SH-SY5Y (cell line): ENCODE results near the gene EDEM1.

Experiments
- GATA2 ChIP-seq: IDR thresholded peaks from 2 replicates; pipeline ENCODE4 v1.6.1; 2011; ENCODE audit warnings: mild to moderate bottlenecking, low read depth, low read length
- GATA3 ChIP-seq: IDR thresholded peaks from 2 replicates; pipeline ENCODE4 v1.6.1; 2011; ENCODE audit warnings: low read depth, mild to moderate bottlenecking, low read length, moderate library complexity

DNA sequence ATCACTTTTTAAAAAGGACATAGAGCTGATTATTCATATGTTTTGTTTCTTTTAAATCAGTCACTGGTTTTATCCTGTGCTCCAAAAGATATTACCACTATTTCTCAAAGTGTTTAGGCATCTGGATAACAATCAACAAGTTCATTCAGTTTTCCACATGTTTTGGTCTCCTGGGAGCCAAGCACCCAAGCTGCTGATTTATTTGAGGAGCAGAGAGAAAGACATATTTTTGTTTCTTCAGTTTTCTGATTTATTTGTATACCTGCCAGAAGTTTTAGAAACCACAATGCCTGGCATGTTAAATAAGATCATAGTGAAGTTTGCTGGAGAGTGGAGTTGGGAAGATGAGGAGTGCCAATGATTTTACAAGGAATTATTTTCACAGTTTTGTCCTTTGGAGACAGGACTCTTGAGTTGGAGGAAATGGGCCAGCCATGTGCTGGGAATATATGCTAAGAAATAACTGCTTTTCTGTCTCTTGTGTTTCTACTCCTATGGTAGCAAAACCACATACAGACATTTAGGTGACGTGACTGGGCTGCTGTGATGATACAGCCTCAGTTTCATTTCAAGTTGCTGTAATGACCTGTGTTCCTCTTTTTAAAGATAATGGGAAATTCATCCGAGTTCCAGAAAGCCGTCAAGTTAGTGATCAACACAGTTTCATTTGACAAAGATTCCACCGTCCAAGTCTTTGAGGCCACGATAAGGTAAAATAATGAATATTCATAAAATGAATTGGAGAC is 11.7 kb downstream of the EDEM1 start:
- TF ChIP-seq GATA2 (no peak), GATA3 (no peak)
